HepG2 (cell line): Measurements from ENCODE around the gene THSD8. TPM values are rescaled to one million over a fixed set of nuclear protein-coding genes. Genes with fewer than 3 reads are reported as not detected.

ENCODE experiments used
- AGO2 ChIP-seq: fragments of 200-400 bp; formaldehyde crosslinking; optimal IDR thresholded peaks from 2 replicates; pipeline ENCODE3; 2017; ENCODE audit warnings: mild to moderate bottlenecking, low read depth, low read length, moderate library complexity
- AKAP8 ChIP-seq: sonication (generic); formaldehyde crosslinking; IDR thresholded peaks from 2 replicates; pipeline ENCODE4 v1.5.1; 2020; ENCODE audit warnings: mild to moderate bottlenecking, missing genetic modification reagents
- ATF5 ChIP-seq: sonication (generic); formaldehyde crosslinking; IDR thresholded peaks from 2 replicates; pipeline ENCODE4 v1.4.0; 2020; ENCODE audit warnings: mild to moderate bottlenecking, low read depth, missing genetic modification reagents
- CEBPZ ChIP-seq: IDR thresholded peaks from 2 replicates; pipeline ENCODE4 v1.6.1; 2012; ENCODE audit warnings: low read length, improper control_type of control experiment
- ELF1 ChIP-seq: sonication (generic); formaldehyde crosslinking; IDR thresholded peaks from 2 replicates; pipeline ENCODE4 v1.4.0; 2020; ENCODE audit warnings: missing genetic modification reagents
- EZH2 ChIP-seq: conservative IDR thresholded peaks from 2 replicates; pipeline ENCODE4 v1.6.1; 2012; ENCODE audit warnings: mild to moderate bottlenecking, low read depth, low read length, moderate library complexity
- HNRNPLL ChIP-seq: fragments of 200-400 bp; formaldehyde crosslinking; IDR thresholded peaks from 2 replicates; pipeline ENCODE4 v1.6.1; 2017; ENCODE audit warnings: mild to moderate bottlenecking, low read depth, low read length; ENCODE audit not compliant: poor library complexity, severe bottlenecking
- IRF2 ChIP-seq: IDR thresholded peaks from 2 replicates; pipeline ENCODE4 v1.6.1; 2018; ENCODE audit warnings: missing genetic modification reagents, missing compliant biosample characterization
- LCORL ChIP-seq, 2 experiments: fragments of 450-650 bp in 1 of 2; sonication (generic) in 1 of 2; formaldehyde crosslinking in 1 of 2; IDR thresholded peaks; 2 replicates each; pipeline versions ENCODE4 v1.5.0 to v1.6.1; 2017 to 2020; ENCODE audit warnings: antibody characterized with exemption in 1 of 2, missing genetic modification reagents in 1 of 2
- MXD1 ChIP-seq: sonication (generic); formaldehyde crosslinking; IDR thresholded peaks from 2 replicates; pipeline ENCODE4 v1.4.0; 2020; ENCODE audit warnings: mild to moderate bottlenecking, missing genetic modification reagents
- TAF15 ChIP-seq: fragments of 200-400 bp; formaldehyde crosslinking; IDR thresholded peaks from one replicate; pipeline ENCODE4 v1.6.1; 2018; ENCODE audit warnings: mild to moderate bottlenecking, low read depth, low read length; ENCODE audit not compliant: poor library complexity, severe bottlenecking
- TFDP1 ChIP-seq: IDR thresholded peaks from 2 replicates; pipeline ENCODE4 v1.6.1; 2016; ENCODE audit warnings: missing compliant biosample characterization, missing genetic modification reagents, borderline replicate concordance
- THAP11 ChIP-seq: IDR thresholded peaks from 2 replicates; pipeline ENCODE4 v1.6.1; 2016; ENCODE audit warnings: missing biosample characterization, missing genetic modification reagents
- XRCC5 ChIP-seq: fragments of 200-400 bp; formaldehyde crosslinking; optimal IDR thresholded peaks from 2 replicates; pipeline ENCODE3; 2017; ENCODE audit warnings: mild to moderate bottlenecking, low read length
- ZBTB43 ChIP-seq: sonication (generic); formaldehyde crosslinking; conservative IDR thresholded peaks from 2 replicates; pipeline ENCODE4 v1.4.0; 2020; ENCODE audit warnings: missing genetic modification reagents
- ZBTB8A ChIP-seq: sonication (generic); formaldehyde crosslinking; IDR thresholded peaks from 2 replicates; pipeline ENCODE4 v1.4.0; 2020; ENCODE audit warnings: mild to moderate bottlenecking, low read depth, missing genetic modification reagents, borderline replicate concordance
- ZMYM3 ChIP-seq: sonication (generic); formaldehyde crosslinking; IDR thresholded peaks from 2 replicates; pipeline ENCODE4 v1.5.1; 2020; ENCODE audit warnings: mild to moderate bottlenecking, missing genetic modification reagents
- ZNF180 ChIP-seq: sonication (generic); formaldehyde crosslinking; IDR thresholded peaks from 2 replicates; pipeline ENCODE4 v1.4.0; 2020; ENCODE audit warnings: low read depth, missing genetic modification reagents, borderline replicate concordance
- ZNF451 ChIP-seq: sonication (generic); formaldehyde crosslinking; IDR thresholded peaks from 2 replicates; pipeline ENCODE4 v1.5.0; 2020; ENCODE audit warnings: mild to moderate bottlenecking, missing genetic modification reagents
- ZNF615 ChIP-seq: sonication (generic); formaldehyde crosslinking; IDR thresholded peaks from 2 replicates; pipeline ENCODE4 v1.5.0; 2020; ENCODE audit warnings: mild to moderate bottlenecking, missing genetic modification reagents, borderline replicate concordance
- ZNF713 ChIP-seq: sonication (generic); formaldehyde crosslinking; IDR thresholded peaks from 2 replicates; pipeline ENCODE4 v1.4.0; 2020; ENCODE audit warnings: mild to moderate bottlenecking, missing genetic modification reagents
- polyA plus RNA-seq, 8 experiments: library from polyadenylated mRNA; depleted of rRNA in 3 of 8; stranded (reverse) in 7 of 8; unstranded in 1 of 8; fragments of >200 nt; fragmentation: Illumina TruSeq in 4 of 8; extraction: Trizol in 4 of 8; gene quantifications; 2 replicates each; pipeline versions ENCODE4 v1.2.1 to v1.2.3, GENCODE V29; 2011 to 2016; ENCODE audit warnings: low read depth in 4 of 8, missing spikeins in 1 of 8, mixed read lengths in 1 of 8; ENCODE audit not compliant: insufficient read depth in 1 of 8
- total RNA-seq, 5 experiments: library from RNA; depleted of rRNA; stranded (reverse); fragments of >200 nt; fragmentation: Illumina TruSeq; extraction: Trizol; gene quantifications; 2 replicates each; pipeline ENCODE4 v1.2.3, GENCODE V29; 2016; ENCODE audit warnings: low read depth in 1 of 5

Gene THSD8
- total and polyA plus RNA-seq, 2 of the 13 experiments (the other 11 are each of a cell fraction or from before 2014, with no cell fraction given): 4.8 to 14.9 TPM

GRCh38 chr19:12792051-12792852 lies 9.6 kb upstream of the THSD8 start (continued):
- TF ChIP-seq TFDP1 (CRISPR knock-in tag): peak; percentile 78; the same call in 1 of the 2 replicates
- TF ChIP-seq ZNF713: no peak
- no peak for TF ChIP-seq ATF5 (CRISPR knock-in tag)
- TF ChIP-seq ELF1 (CRISPR knock-in tag): peak; percentile 81
- TF ChIP-seq ZBTB8A (CRISPR knock-in tag): no peak
- TF ChIP-seq ZMYM3: peak; percentile 34; the same call in 1 of the 2 replicates
- no peak for TF ChIP-seq TAF15
- TF ChIP-seq HNRNPLL: peak; percentile 58
- no peak for TF ChIP-seq LCORL (IDR thresholded peaks at IDR 0.05)
- peak; percentile 60; the same call in 1 of the 2 replicates for TF ChIP-seq LCORL (CRISPR knock-in tag; IDR thresholded peaks at IDR 0.05)
- no peak for TF ChIP-seq ZNF451
- TF ChIP-seq EZH2: no peak
- TF ChIP-seq XRCC5: peak; percentile 23
- peak; percentile 40 for TF ChIP-seq AGO2
- no peak for TF ChIP-seq IRF2 (CRISPR knock-in tag)
- no peak for TF ChIP-seq ZNF615 (CRISPR knock-in tag)
- TF ChIP-seq THAP11 (CRISPR knock-in tag): peak; percentile 71
- 0 out of 2 replicates have a peak, but pooled peaks have one; percentile 70 for TF ChIP-seq AKAP8 (CRISPR knock-in tag)
- peak; percentile 89 for TF ChIP-seq MXD1
- no peak for TF ChIP-seq CEBPZ
- TF ChIP-seq ZNF180 (CRISPR knock-in tag): no peak
- TF ChIP-seq ZBTB43 (CRISPR knock-in tag): no peak; the same call in 1 of the 2 replicates
